Mammary epithelial cell (primary cell): ENCODE measurements around the gene MFSD6.

Experiments used
- EZH2 ChIP-seq: IDR thresholded peaks from 2 replicates; pipeline ENCODE4 v1.6.1; 2012; ENCODE audit warnings: low read length, inconsistent platforms, borderline replicate concordance
- TF ChIP-seq, protein P1 (sequence below), 2 donors: IDR thresholded peaks in 1 of 2; conservative IDR thresholded peaks in 1 of 2; 2 replicates each; pipeline ENCODE4 v1.5.1; 2011 to 2012; ENCODE audit warnings: inconsistent platforms in 2 of 2, low read length in 2 of 2, mild to moderate bottlenecking in 2 of 2, control low read depth in 1 of 2, low read depth in 1 of 2; ENCODE audit not compliant: insufficient read depth in 1 of 2; ENCODE audit errors: extremely low read depth in 1 of 2

DNA sequence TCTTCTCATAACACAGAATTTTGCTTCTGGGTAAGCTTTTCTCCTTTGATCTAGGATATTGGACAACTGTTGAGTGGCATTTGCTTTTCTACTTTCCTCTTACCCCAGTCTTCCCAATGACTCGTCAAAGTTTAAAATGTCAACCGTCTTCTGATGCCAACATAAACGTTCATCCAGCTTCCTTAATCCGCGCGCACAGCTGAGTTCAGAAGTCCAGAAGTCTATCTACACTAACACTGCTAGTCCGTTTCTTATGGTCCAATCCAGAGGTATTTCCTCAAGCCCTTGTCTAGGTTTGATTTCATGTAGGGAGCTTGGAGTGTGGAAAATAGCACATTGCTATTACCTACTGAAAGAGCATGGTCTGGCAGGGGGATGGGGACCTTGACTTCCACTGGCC lies 48.7 kb downstream of the MFSD6 start:
- TF ChIP-seq, protein P1, sequence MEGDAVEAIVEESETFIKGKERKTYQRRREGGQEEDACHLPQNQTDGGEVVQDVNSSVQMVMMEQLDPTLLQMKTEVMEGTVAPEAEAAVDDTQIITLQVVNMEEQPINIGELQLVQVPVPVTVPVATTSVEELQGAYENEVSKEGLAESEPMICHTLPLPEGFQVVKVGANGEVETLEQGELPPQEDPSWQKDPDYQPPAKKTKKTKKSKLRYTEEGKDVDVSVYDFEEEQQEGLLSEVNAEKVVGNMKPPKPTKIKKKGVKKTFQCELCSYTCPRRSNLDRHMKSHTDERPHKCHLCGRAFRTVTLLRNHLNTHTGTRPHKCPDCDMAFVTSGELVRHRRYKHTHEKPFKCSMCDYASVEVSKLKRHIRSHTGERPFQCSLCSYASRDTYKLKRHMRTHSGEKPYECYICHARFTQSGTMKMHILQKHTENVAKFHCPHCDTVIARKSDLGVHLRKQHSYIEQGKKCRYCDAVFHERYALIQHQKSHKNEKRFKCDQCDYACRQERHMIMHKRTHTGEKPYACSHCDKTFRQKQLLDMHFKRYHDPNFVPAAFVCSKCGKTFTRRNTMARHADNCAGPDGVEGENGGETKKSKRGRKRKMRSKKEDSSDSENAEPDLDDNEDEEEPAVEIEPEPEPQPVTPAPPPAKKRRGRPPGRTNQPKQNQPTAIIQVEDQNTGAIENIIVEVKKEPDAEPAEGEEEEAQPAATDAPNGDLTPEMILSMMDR (conservative IDR thresholded peaks at IDR 0.05 in 1 of 2, IDR thresholded peaks at IDR 0.05 in 1 of 2; ENCODE audit: extremely low read depth in 1 of 2, insufficient read depth in 1 of 2, low read depth in 1 of 2, low read length in 2 of 2): no peak
- TF ChIP-seq EZH2: no peak
